GM12801 (cell line): ENCODE results near the gene ABHD11.

Experiments
- TF ChIP-seq, protein P1 (sequence below): IDR thresholded peaks from one replicate; pipeline ENCODE4 v1.5.1; 2011; ENCODE audit warnings: control low read depth; ENCODE audit not compliant: insufficient read length; ENCODE audit errors: extremely low read depth

The ABHD11 gene

DNA sequence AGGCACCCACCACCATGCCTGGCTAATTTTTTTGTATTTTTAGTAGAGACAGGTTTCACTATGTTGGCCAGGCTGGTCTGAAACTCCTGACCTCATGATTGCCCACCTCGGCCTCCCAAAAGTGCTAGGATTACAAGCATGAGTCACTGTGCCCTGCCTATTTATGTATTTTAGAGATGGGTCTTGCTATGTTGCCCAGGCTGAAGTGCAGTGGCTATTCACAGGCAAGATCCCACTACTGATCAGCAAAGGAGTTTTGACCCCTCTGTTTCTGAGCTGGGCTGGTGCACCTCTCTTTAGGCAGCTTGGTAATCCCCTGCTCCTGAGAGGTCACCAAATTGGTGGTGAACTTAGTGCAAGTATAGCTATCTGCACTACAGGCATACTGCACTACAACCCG lies 6.2 kb downstream of the ABHD11 start:
- TF ChIP-seq, protein P1, sequence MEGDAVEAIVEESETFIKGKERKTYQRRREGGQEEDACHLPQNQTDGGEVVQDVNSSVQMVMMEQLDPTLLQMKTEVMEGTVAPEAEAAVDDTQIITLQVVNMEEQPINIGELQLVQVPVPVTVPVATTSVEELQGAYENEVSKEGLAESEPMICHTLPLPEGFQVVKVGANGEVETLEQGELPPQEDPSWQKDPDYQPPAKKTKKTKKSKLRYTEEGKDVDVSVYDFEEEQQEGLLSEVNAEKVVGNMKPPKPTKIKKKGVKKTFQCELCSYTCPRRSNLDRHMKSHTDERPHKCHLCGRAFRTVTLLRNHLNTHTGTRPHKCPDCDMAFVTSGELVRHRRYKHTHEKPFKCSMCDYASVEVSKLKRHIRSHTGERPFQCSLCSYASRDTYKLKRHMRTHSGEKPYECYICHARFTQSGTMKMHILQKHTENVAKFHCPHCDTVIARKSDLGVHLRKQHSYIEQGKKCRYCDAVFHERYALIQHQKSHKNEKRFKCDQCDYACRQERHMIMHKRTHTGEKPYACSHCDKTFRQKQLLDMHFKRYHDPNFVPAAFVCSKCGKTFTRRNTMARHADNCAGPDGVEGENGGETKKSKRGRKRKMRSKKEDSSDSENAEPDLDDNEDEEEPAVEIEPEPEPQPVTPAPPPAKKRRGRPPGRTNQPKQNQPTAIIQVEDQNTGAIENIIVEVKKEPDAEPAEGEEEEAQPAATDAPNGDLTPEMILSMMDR, result no peak

DNA sequence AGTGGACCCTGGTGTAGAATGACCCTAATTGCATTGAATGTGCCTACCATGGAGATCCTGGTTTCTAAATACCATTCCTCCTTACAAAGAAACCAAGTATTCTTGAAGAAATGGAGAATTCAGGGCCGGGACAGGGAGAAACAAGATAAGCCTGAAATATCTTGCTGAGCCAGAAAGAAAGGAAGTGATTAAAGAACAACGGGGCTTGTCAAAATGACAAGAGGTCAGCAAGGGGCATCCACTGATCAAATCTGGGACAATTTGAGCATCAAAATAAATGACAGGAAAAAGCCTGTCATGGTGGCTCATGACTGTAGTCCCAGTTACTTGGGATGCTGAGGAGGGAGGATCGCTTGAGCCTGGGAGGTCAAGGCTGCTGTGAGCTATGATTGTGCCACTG lies 8.1 kb downstream of the ABHD11 start:
- TF ChIP-seq, protein P1, result no peak

DNA sequence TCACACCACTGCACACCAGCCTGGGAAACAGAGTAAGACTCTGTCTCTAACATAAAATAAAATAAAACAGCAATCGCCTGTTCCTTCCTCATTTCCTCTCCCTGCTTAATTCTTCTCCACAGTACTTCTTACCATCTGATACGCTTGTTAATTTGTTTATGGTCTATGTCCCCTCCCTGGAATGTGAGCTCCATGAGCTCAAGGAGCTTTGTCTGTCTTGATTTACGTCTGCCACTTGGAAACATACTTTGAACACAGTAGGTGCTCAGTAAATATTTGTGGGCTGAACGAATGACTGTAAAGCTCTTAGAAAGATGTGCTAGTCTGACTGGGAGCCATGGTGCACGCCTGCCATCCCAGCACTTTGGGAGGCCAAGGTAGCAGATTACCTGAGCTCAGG lies 10.1 kb downstream of the ABHD11 start:
- TF ChIP-seq, protein P1, result no peak

DNA sequence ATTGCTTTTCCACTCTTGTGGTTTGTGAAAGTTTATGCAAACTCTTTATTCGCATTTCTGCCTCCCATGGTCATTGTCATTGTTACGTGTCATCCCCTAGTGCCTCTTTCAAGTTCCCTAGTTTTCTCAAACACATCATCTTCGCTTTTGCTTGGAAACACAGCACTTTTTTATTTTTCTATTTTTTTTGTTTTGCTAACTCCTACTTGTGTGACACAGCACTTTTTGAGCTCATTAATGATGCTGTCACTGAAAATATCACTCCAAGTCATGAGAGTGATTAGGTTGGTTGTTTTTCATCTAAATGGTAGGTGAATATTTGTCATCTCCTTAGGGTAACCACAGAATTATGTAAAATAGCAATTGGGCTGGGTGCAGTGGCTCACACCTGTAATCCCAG lies 10.7 kb downstream of the ABHD11 start:
- TF ChIP-seq, protein P1, result no peak

DNA sequence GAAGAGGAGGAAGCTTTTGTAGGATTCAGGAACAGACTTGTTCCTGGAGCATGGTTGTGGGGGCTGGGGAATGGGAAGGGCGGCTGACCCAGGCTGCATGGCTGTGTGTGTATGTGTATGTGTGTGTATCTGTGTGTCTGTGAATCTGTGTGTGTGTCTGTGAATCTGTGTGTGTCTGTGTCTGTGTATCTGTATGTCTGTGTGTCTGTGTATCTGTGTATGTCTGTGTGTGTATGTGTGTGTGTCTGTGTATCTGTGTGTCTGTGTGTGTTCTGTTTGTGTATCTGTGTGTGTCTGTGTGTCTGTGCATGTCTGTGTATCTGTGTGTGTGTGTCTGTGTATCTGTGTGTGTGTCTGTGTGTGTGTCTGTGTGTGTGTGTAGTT lies 12.5 kb downstream of the ABHD11 start:
- TF ChIP-seq, protein P1, result no peak

DNA sequence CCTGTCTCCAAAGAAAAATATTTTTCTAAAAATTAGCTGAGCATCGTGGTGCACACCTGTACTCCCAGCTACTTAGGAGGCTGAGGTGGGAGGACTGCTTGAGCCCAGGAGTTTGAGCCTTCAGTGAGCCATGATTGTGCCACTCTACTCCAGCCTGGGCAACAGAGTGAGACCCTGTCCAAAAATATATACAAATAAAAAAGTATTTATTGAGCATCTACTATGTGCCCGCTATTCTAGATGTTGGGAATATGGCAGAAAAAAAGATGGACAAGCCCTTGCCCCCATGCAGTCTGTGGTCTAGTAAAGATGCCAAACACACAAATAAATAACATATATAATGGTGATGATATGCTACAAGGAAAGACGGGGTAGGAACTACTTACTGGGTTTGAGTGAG lies 14.8 kb downstream of the ABHD11 start:
- TF ChIP-seq, protein P1, result no peak

DNA sequence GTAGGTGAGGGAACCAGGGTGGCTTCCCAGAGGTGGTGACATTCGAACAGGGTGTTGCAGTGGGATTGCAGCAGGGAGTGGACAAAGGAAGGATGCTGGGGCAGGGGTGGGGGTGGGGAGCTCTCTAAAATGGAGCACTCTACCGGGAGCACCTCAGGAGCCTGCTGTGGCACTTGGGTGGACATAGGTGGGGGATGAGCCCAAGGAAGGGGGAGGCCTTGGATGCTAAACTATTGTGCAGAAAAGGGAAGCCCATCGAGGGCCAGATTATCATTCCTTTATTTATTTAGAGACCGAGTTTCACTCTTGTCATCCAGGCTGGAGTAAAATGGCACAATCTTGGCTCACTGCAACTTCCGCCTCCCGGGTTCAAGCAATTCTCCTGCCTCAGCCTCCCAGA lies 15.8 kb downstream of the ABHD11 start:
- TF ChIP-seq, protein P1, result no peak

DNA sequence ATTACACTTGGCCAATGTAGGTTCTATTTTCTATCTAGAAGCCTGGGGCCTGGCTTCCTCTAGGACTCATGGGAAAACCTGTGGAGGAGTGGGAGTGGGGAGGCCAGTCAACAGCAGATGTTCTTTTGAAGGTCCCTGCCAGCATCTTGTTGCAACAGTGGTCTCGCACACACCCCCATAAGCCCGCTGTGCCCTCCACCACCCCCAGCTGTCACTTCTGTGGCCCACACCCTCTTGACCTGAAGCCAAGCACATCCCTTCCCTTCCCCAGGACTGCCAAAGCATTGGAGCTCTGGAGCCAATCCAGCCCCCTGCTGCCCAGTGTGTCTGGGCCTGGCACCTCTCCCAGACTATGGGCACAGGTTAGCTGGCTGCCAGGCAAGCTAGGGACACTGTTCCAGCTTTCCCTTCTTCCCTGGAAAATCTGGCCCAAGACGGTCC lies 17.2 kb downstream of the ABHD11 start:
- TF ChIP-seq, protein P1, result no peak
